Mesenchymal stem cell (in vitro differentiated cells and primary cell): Measurements from ENCODE around the gene SFXN5.
A peak's percentile ranks its signal among the peaks of the same experiment; 100 is the strongest.

Experiments
- DNase-seq: peaks from one replicate; pipeline ENCODE4 v3.0.0-alpha.2; 2013
- H2AFZ ChIP-seq: one replicate; pipeline ENCODE4 v1.6.1; 2013; ENCODE audit warnings: low read depth, mild to moderate bottlenecking, control low read depth, inconsistent platforms, low read length, moderate library complexity
- H2AK5ac ChIP-seq: 2 replicates; pipeline ENCODE4 v1.6.1; 2013; ENCODE audit warnings: low read length, moderate library complexity, mild to moderate bottlenecking, inconsistent platforms; ENCODE audit not compliant: severe bottlenecking
- H2BK120ac ChIP-seq: one replicate; pipeline ENCODE4 v1.6.1; 2013; ENCODE audit warnings: low read depth, mild to moderate bottlenecking, inconsistent platforms, low read length, moderate library complexity
- H2BK12ac ChIP-seq, 2 experiments: one replicate each; pipeline ENCODE4 v1.6.1; 2013; ENCODE audit warnings: inconsistent platforms in 2 of 2, low read length in 2 of 2, mild to moderate bottlenecking in 2 of 2, moderate library complexity in 2 of 2, control low read depth in 1 of 2
- H2BK15ac ChIP-seq: one replicate; pipeline ENCODE4 v1.6.1; 2013; ENCODE audit warnings: mild to moderate bottlenecking, low read depth, inconsistent platforms; ENCODE audit not compliant: poor library complexity, severe bottlenecking
- H2BK5ac ChIP-seq: 2 replicates; pipeline ENCODE4 v1.6.1; 2013; ENCODE audit warnings: low read depth, mild to moderate bottlenecking, low read length, control low read depth, inconsistent platforms; ENCODE audit not compliant: poor library complexity, severe bottlenecking
- H3K14ac ChIP-seq, 2 experiments: one replicate each; pipeline ENCODE4 v1.6.1; 2013; ENCODE audit warnings: inconsistent platforms in 2 of 2, low read length in 2 of 2, control low read depth in 1 of 2, mild to moderate bottlenecking in 1 of 2, moderate library complexity in 1 of 2
- H3K18ac ChIP-seq, 2 experiments: one replicate each; pipeline ENCODE4 v1.6.1; 2013; ENCODE audit warnings: inconsistent platforms in 2 of 2, low read length in 2 of 2, control low read depth in 1 of 2, low read depth in 1 of 2, mild to moderate bottlenecking in 1 of 2
- H3K23ac ChIP-seq, 2 experiments: one replicate each; pipeline ENCODE4 v1.6.1; 2013; ENCODE audit warnings: inconsistent platforms in 2 of 2, low read length in 2 of 2, mild to moderate bottlenecking in 2 of 2, moderate library complexity in 2 of 2, control low read depth in 1 of 2
- H3K27ac ChIP-seq: 2 replicates; pipeline ENCODE4 v1.5.1; 2013; ENCODE audit warnings: mild to moderate bottlenecking, moderate library complexity, low read length, control low read depth, inconsistent platforms; ENCODE audit not compliant: poor library complexity, severe bottlenecking
- H3K27me3 ChIP-seq, 2 experiments: 2 replicates each; pipeline versions ENCODE4 v1.6.1 to v1.7.0; 2013; ENCODE audit warnings: low read length in 2 of 2, mild to moderate bottlenecking in 2 of 2, moderate library complexity in 2 of 2, control low read depth in 1 of 2, inconsistent platforms in 1 of 2; ENCODE audit not compliant: control insufficient read depth in 1 of 2, insufficient read depth in 1 of 2
- H3K36me3 ChIP-seq, 2 experiments: 2 replicates each; pipeline versions ENCODE4 v1.6.1 to v1.7.0; 2013; ENCODE audit warnings: low read length in 2 of 2, control low read depth in 1 of 2, inconsistent platforms in 1 of 2, low read depth in 1 of 2, mild to moderate bottlenecking in 1 of 2; ENCODE audit not compliant: insufficient read depth in 2 of 2, control insufficient read depth in 1 of 2
- H3K4ac ChIP-seq, 2 experiments: one replicate each; pipeline ENCODE4 v1.6.1; 2013; ENCODE audit warnings: inconsistent platforms in 2 of 2, low read length in 2 of 2, mild to moderate bottlenecking in 2 of 2, moderate library complexity in 2 of 2, control low read depth in 1 of 2, low read depth in 1 of 2
- H3K4me1 ChIP-seq: 2 replicates; pipeline ENCODE4 v1.6.1; 2013; ENCODE audit warnings: low read depth, low read length, control low read depth; ENCODE audit not compliant: control insufficient read depth, insufficient read depth
- H3K4me2 ChIP-seq: 2 replicates; pipeline ENCODE4 v1.6.1; 2013; ENCODE audit warnings: low read length, mild to moderate bottlenecking, inconsistent platforms; ENCODE audit not compliant: poor library complexity, severe bottlenecking
- H3K4me3 ChIP-seq, 2 experiments: 2 replicates each; pipeline versions ENCODE4 v1.5.1 to v1.7.0; 2013; ENCODE audit warnings: low read length in 2 of 2, mild to moderate bottlenecking in 2 of 2, control low read depth in 1 of 2, low read depth in 1 of 2; ENCODE audit not compliant: insufficient read depth in 1 of 2
- H3K79me1 ChIP-seq: replicated peaks from 2 replicates; pipeline ENCODE4 v1.6.1; 2013; ENCODE audit warnings: mild to moderate bottlenecking, control low read depth, low read length, inconsistent platforms; ENCODE audit not compliant: poor library complexity, severe bottlenecking
- H3K9ac ChIP-seq: 2 replicates; pipeline ENCODE4 v1.7.0; 2013; ENCODE audit warnings: mild to moderate bottlenecking, low read length, moderate library complexity
- H3K9me3 ChIP-seq: 2 replicates; pipeline ENCODE4 v1.7.0; 2013; ENCODE audit warnings: mild to moderate bottlenecking, low read length; ENCODE audit not compliant: control insufficient read depth
- H4K8ac ChIP-seq: one replicate; pipeline ENCODE4 v1.6.1; 2013; ENCODE audit warnings: inconsistent platforms, mild to moderate bottlenecking, low read length, moderate library complexity
- H4K91ac ChIP-seq: one replicate; pipeline ENCODE4 v1.6.1; 2013; ENCODE audit warnings: mild to moderate bottlenecking, low read length, inconsistent platforms
- WGBS: methylation state at CpG from one replicate; pipeline ENCODE4 v1.1.7; 2013; ENCODE audit warnings: mixed read lengths; 5-methylcytosine and 5-hydroxymethylcytosine counted together

SFXN5 gene

DNA sequence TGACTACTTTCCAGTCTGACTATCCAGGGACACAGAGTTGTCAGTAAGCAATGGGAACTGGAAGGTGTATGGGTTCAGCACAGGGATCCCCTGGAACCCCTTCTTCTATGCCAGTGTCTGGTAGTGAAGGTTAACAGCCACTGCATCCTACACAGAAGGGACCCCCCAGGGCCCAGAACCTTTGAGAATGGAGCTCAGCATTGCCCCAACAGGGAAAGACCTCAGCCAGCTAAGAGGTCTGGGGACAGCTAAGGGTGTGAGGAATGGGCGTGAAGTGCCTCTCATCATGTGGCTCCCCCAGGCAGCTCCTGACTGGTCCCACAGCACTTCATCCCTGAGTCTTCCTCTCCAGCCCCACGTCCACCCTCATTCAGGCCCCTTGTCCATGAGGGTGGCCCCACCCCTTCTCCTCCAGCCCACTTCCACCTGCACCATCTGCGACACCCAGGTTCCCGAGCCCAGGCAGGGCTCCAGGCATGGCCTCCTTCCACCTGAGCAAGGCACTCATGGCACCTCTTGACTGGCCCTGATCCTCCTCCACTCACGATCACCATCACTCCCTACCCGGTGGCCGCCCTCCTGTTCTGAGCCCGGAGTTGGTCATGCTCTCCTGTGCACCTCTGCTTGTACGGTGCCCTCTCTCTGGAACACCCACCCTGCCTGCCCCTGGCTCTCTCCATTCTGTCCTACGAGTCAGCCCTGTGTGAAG is 77.1 kb downstream of the SFXN5 start:
- no peaks in the 10 kb centered on the region for H3K27me3 ChIP-seq
- H4K91ac ChIP-seq: no peak overlapping the region
- no peak overlapping the region for H3K14ac ChIP-seq
- H3K23ac ChIP-seq: no peak overlapping the region
- no peaks in the 10 kb centered on the region for H3K9me3 ChIP-seq
- H2AFZ ChIP-seq: no peak overlapping the region
- peaks cover 2 to 29% of the 10 kb centered on the region in 2 experiments for H3K36me3 ChIP-seq
- no peak for DNase-seq
- no peak overlapping the region for H3K4me3 ChIP-seq
- H3K4ac ChIP-seq: no peak overlapping the region
- H2BK15ac ChIP-seq: no peak overlapping the region
- H3K4me1 ChIP-seq: peaks cover 6% of the 10 kb centered on the region
- H3K4me2 ChIP-seq: no peak overlapping the region
- 95% methylated on average over 10 of the region's 10 CpGs for WGBS
- H2BK120ac ChIP-seq: no peak overlapping the region
- H3K27ac ChIP-seq: no peak overlapping the region
- H2AK5ac ChIP-seq: no peak overlapping the region
- no peak overlapping the region for H2BK12ac ChIP-seq
- no peak overlapping the region for H3K9ac ChIP-seq
- H2BK5ac ChIP-seq: no peak overlapping the region
- no peak overlapping the region for H4K8ac ChIP-seq
- H3K79me1 ChIP-seq: peaks cover 5% of the 10 kb centered on the region
- no peak overlapping the region for H3K18ac ChIP-seq

DNA sequence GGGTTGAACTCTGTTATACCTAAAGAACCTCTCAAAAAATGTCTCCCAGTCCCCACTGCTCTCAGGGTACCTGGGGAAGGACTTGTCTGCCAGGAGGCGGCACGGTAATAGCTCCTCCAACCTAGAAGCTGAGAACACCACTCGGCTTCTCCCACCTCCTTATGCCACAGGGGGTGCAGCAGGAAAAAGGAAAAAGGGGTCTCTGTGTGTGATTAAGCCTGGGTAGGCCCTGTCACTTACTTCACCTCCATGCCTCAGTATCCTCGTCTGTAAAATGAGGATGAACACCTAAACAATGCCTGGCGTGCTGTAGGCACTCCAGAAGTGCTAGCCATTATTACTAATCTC is 77.6 kb downstream of the SFXN5 start:
- 95% methylated on average over 4 of the region's 5 CpGs for WGBS

DNA sequence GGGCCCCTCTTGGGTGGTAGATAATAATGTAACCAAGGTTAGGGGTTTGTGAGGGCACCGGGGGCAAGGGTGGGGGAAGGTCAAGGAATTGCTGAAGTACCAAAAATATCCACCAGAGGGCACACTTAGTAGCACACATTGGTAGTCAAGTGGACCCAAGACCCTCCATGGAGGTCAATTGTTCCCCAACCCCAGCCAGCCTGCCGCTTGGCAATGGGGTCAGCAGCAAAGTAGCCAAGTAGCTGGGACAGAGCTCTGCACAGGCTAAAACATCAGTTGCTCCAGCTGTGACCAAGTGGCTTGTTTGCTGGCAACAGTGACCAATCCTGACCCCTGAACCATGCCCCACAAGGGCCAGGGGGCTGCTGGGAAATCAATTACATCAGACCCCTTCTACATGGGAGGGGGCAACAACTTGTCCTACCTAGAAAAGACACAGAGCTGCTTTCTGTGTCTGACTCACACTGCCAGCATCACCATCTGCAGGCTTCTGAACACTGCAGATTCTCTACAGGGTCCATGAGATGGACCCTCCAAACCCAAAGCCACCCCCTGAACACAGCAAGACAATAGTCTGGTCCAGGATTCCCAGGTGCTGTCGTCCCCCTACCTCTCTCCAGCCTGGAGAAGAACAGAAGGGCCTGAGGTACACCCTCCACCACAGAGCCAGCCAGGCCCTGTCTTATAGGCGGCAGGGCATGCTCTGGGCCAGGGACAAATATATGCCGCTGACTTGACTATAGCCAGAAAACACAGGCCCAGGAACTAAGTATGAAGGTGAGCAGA is 78.2 kb downstream of the SFXN5 start:
- 21% methylated on average over 3 of the region's 5 CpGs for WGBS
- Histone ChIP-seq H3K18ac (no peak overlapping the region), H3K4ac (no peak overlapping the region), H2AFZ (no peak overlapping the region), H3K27ac (no peak overlapping the region), H3K9ac (no peak overlapping the region), H3K4me1 (peaks cover 6% of the 10 kb centered on the region), H3K14ac (no peak overlapping the region), H2BK12ac (no peak overlapping the region), H3K4me3 (no peak overlapping the region), H3K79me1 (peaks cover 5% of the 10 kb centered on the region), H2BK15ac (no peak overlapping the region), H4K8ac (no peak overlapping the region), H2BK120ac (no peak overlapping the region), H3K9me3 (no peaks in the 10 kb centered on the region), H3K27me3 (no peaks in the 10 kb centered on the region), H4K91ac (no peak overlapping the region), H2AK5ac (no peak overlapping the region), H2BK5ac (no peak overlapping the region), H3K4me2 (no peak overlapping the region), H3K23ac (no peak overlapping the region), H3K36me3 (peaks cover 2 to 32% of the 10 kb centered on the region in 2 experiments)
- DNase-seq: peak; percentile 43

More for the DNA sequence above, 77.6 kb downstream of the SFXN5 start:
- no peak overlapping the region for H3K9ac ChIP-seq
- no peak overlapping the region for H4K8ac ChIP-seq
- no peak overlapping the region for H4K91ac ChIP-seq
- H2BK15ac ChIP-seq: no peak overlapping the region
- no peak overlapping the region for H2AK5ac ChIP-seq
- peaks cover 2 to 32% of the 10 kb centered on the region in 2 experiments for H3K36me3 ChIP-seq
- no peak overlapping the region for H3K18ac ChIP-seq
- peaks cover 5% of the 10 kb centered on the region for H3K79me1 ChIP-seq
- DNase-seq: no peak
- H2BK120ac ChIP-seq: no peak overlapping the region
- no peak overlapping the region for H2AFZ ChIP-seq
- no peaks in the 10 kb centered on the region for H3K9me3 ChIP-seq
- no peak overlapping the region for H3K27ac ChIP-seq
- H3K4ac ChIP-seq: no peak overlapping the region
- H3K14ac ChIP-seq: no peak overlapping the region
- H3K4me1 ChIP-seq: peaks cover 6% of the 10 kb centered on the region
- H3K4me3 ChIP-seq: no peak overlapping the region
- no peaks in the 10 kb centered on the region for H3K27me3 ChIP-seq
- no peak overlapping the region for H2BK5ac ChIP-seq
- H2BK12ac ChIP-seq: no peak overlapping the region
- no peak overlapping the region for H3K4me2 ChIP-seq
- no peak overlapping the region for H3K23ac ChIP-seq

DNA sequence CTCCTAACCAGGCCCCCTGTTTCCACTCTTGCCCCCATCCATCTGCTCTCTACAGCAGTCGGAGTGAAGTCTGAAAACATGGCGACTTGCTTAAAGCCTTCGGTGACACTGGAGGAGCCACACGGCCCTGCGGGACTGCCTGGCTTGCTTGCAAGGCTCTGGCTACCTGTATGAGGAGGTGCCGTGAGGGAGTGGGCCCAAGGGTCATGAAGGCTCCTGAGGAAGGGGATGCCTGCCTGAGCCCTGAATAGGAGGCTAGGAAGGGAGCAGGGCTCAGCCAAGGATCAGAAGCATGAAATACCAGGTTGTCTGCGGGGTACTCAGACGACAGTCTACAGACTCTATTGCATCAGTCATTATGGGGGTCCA is 78.8 kb downstream of the SFXN5 start:
- no peak overlapping the region for H2BK15ac ChIP-seq
- no peak overlapping the region for H3K18ac ChIP-seq
- no peak overlapping the region for H2BK120ac ChIP-seq
- peaks cover 6% of the 10 kb centered on the region for H3K4me1 ChIP-seq
- H3K23ac ChIP-seq: no peak overlapping the region
- H3K4me3 ChIP-seq: no peak overlapping the region
- peaks cover 5% of the 10 kb centered on the region for H3K79me1 ChIP-seq
- H2AK5ac ChIP-seq: no peak overlapping the region
- WGBS: 90% methylated on average over 8 of the region's 8 CpGs
- no peak overlapping the region for H2AFZ ChIP-seq
- no peaks in the 10 kb centered on the region for H3K27me3 ChIP-seq
- H3K27ac ChIP-seq: no peak overlapping the region
- no peak overlapping the region for H3K9ac ChIP-seq
- H4K91ac ChIP-seq: no peak overlapping the region
- no peak for DNase-seq
- no peak overlapping the region for H4K8ac ChIP-seq
- no peak overlapping the region for H3K4me2 ChIP-seq
- no peak overlapping the region for H3K4ac ChIP-seq
- no peaks in the 10 kb centered on the region for H3K9me3 ChIP-seq
- no peak overlapping the region for H2BK5ac ChIP-seq
- H3K36me3 ChIP-seq: peaks cover 5 to 35% of the 10 kb centered on the region in 2 experiments
- no peak overlapping the region for H2BK12ac ChIP-seq
- H3K14ac ChIP-seq: no peak overlapping the region
